Measurements from ENCODE around the gene ELAPOR2.
"Not testable (repeated sequence)": the region's sequence is repeated elsewhere in the genome, so short reads cannot be mapped to it uniquely, and the experiment has no call there.

The ELAPOR2 gene, protein sequence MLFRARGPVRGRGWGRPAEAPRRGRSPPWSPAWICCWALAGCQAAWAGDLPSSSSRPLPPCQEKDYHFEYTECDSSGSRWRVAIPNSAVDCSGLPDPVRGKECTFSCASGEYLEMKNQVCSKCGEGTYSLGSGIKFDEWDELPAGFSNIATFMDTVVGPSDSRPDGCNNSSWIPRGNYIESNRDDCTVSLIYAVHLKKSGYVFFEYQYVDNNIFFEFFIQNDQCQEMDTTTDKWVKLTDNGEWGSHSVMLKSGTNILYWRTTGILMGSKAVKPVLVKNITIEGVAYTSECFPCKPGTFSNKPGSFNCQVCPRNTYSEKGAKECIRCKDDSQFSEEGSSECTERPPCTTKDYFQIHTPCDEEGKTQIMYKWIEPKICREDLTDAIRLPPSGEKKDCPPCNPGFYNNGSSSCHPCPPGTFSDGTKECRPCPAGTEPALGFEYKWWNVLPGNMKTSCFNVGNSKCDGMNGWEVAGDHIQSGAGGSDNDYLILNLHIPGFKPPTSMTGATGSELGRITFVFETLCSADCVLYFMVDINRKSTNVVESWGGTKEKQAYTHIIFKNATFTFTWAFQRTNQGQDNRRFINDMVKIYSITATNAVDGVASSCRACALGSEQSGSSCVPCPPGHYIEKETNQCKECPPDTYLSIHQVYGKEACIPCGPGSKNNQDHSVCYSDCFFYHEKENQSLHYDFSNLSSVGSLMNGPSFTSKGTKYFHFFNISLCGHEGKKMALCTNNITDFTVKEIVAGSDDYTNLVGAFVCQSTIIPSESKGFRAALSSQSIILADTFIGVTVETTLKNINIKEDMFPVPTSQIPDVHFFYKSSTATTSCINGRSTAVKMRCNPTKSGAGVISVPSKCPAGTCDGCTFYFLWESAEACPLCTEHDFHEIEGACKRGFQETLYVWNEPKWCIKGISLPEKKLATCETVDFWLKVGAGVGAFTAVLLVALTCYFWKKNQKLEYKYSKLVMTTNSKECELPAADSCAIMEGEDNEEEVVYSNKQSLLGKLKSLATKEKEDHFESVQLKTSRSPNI

DNA sequence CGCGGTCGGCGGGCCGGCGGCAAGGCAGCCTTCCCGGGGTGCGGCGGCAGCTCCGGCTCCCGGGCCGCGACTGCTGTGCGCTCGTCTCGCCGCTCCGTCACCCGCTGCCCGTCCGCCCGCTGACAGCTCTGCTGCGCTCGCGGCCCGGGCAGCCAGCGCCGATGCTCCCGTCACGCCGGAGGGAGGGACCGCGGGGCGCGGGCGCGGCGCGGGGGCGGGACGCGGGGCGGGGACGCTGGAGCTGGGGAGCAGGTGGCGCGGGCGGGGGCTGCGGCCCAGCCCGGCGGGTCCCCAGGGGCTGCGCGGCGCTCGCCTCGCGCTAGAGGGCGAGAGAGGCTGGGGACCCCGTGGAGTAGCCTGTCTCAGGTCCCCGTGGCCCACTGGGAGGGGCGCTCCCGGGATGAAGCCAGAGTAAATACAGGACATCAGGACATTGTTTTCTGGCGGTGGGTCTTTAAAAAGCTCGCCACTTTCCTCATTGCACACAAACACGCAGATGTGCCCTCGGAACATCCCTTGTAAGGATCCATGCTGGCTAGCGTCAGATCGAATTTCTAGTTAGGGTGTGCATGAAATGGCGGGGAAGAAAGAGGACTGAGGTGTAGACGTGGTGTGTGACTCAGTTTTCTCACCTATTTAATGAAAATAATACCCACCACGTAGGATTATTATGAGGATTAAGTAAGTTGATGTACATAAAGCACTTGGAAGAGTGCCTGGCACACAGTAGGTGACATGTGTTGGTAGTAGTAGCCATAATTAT is at the start of gene ELAPOR2:
Gene ELAPOR2, minus strand, starts transcription at position 130 of the 763 bp plus-strand sequence. CDS start 141 bp downstream, outside the sequence.
- peak; percentile 86 for DNase-seq

DNA sequence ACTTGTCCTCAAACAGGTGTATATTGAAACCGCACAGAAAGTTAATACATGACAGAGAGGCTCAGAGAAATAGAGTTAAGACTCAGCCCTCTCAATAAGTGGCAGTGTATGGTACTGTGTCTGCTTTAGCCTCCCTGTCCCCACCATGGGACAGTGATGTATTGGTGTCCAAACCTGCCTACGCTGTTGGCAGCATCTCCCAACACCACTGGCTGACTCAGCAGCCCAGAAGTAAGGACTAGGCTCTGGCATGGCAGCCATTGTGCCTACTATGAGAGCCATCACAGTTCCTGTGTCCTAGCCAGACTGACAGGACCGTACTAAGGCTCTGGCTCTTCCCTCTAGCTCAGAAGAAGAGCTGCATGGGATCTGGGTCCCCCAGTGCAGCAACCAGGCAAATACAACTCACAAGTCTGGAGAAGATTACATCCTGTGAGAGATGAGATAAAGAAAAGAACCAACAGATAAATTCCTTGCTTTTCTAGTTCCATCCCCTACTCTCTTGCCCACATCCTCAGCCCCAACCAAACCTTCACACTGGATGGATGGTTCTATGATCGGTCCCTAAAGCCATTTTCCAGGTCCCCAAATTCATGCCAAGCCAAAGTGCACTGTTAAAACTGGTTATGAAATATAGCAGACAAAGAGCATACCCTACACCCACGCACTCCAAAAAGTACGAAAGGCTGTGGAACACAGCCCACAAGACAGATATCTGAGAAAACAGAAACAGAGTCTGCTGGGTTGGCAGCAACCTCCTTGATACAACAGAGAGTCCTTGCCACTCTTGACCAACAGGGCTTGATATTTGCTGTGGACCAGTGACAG is 48.7 kb upstream of the ELAPOR2 start:
- DNase-seq: no peak

DNA sequence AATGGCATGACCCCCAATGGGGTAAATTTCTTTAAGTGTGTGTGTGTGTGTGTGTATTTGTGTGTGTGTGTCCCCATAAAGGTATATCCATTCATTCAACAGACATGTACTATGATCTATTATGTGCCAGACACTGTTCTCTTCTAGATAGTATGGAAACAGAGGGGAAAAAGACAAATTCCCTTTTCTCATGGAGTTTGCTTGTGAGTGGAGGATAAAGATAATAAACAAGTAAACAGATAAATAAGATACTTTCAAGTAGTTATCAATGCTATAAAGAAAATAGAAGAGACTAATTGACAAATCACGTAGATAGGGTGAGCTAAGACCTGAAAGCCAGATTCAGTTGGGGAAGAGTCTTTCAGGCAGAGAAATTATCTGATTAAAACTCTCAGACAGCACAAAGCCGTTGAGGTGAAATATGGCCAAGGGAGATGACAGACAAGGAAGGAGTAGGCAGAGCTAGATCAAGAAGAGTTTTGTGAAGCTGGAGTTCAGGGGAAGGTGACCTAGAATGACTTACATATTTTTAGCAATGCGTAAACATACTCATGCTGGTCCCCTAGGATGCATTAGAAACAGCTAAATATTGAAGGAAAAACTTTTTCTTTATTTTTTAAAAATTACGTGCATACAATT is 47.6 kb upstream of the ELAPOR2 start:
- DNase-seq: no peak

DNA sequence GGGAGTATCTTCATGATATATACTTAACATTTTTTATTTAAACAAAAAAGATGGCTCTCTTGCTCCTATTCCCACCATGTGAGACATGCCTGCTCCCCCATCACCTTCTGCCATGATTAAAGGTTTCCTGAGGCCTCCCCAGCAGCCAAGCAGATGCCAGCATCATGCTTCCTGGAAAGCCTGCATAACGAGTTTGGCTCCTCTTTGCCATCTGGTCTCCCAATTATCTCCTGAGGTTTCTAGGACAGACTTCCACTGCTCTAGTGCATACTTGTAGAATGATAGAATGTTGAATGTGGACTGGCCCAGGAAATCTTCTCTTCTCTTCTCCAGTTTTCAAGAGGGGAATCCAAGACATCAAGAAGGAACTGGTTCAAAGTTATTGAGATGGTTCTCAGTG is 45.9 kb upstream of the ELAPOR2 start:
- no peak for DNase-seq

DNA sequence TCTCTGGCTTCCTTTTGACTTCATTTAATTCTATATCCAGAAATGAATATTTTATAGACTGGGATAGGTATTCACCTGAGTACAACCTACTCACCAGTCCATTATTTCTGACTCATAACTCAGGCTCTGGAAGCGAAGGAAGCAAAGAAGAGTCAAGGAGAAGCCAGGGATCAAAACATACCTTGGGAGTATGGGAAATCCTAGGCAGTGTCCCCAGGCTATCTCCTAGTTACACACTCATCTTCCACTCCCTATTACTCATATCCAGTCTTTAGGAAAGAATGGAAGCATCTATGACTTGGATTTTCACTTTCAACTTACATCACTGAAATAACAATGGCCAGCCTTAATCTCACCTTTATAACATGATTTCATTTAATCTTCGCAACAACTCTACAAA is 40.9 kb upstream of the ELAPOR2 start:
- no peak for DNase-seq

DNA sequence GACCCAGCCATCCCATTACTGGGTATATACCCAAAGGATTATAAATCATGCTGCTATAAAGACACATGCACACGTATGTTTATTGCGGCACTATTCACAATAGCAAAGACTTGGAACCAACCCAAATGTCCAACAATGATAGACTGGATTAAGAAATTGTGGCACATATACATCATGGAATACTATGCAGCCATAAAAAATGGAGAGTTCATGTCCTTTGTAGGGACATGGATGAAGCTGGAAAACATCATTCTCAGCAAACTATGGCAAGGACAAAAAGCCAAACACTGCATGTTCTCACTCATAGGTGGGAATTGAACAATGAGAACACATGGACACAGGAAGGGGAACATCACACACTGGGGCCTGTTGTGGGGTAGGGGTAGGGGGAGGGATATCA is 37.9 kb upstream of the ELAPOR2 start:
- not testable (repeated sequence) for DNase-seq

DNA sequence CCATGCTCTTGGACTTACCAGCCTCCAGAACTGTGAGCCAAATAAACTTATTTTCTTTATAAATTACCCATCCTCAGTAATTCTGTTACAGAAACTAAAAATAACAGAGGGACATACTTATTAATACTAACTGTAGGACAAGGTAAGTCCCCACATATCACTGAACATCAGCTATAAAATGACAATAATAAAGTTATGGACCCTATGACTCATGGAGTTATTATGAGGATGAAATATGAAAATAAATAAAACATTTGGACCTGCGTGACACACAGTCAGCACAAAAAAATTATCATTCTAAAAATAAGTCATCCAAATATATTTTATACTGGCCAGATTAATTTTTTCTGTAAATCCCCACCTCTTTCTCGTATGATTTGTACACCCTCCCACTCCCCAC is 34.9 kb upstream of the ELAPOR2 start:
- no peak for DNase-seq

DNA sequence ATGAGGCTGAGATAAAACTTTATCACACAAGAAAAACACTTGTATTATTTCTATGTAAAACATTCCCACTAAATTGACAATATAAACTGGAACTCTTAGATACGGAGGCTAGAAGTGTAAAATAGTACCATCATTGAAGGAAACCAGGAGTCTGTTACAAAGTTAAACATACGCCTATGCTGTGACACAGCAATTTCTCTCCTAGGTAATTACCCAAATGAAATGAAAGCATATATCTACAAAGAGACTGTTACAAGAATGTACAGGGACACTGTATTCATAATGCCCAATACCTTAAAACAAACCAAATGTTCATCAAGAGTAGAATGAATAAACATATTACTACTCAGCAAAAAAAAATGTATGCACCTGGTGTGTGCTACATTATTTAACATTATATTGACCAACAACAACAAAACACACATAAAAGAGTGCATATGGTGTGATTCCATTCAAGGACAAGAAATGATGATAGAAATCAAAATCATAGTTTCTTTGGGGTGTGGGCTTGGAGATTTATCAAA is 33.2 kb upstream of the ELAPOR2 start:
- no peak for DNase-seq

GRCh38 chr7:87091487-87092066 is 32.1 kb upstream of the ELAPOR2 start:
- DNase-seq: no peak

GRCh38 chr7:87083865-87084519 is 24.5 kb upstream of the ELAPOR2 start:
- DNase-seq: no peak

GRCh38 chr7:87082675-87083074 is 23.2 kb upstream of the ELAPOR2 start:
- no peak for DNase-seq

DNA sequence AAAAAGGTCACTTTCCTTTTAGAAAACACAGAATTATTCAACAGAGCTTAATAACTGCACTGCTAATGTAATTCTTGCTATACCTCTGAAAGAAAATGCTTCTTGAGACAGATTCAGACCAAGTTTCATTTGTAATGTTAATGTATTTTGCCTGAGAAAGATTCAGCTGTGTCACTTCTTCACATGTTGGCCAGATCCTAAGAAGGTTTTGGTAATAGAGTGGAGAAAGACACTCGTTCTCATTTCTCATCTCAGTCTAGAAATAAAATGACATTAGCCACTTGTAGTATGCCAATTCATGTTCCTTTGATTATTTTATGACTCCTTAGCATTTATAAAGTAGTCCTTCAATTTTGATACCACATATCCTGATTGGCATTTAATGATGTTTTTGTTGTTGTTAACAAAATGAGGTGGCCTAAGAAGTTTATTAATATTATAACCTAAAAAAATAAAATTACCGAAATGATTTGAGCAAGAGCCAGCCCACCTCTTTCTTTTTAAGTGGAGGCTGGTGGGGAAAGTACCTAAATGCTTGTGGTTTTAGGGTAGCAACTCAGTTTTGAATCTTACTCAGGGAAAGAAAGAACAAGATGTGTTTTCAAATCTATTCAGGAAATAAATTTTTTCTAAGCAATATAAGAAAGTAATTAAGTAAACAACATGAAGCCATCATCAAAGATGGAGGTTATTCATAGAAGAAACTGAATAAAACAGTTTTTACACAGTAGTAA is 16.4 kb upstream of the ELAPOR2 start:
- DNase-seq: no peak

- no peak for DNase-seq
Observed at GRCh38 chr7:87067788-87068187, 8.3 kb upstream of the ELAPOR2 start.

GRCh38 chr7:87060288-87060537 is 759 bp upstream of the ELAPOR2 start:
- DNase-seq: no peak

GRCh38 chr7:87058744-87059524 is 520 bp downstream of the ELAPOR2 start:
- no peak for DNase-seq

GRCh38 chr7:87057210-87057609 is 2.2 kb downstream of the ELAPOR2 start:
- DNase-seq: no peak

- no peak for DNase-seq
Observed at GRCh38 chr7:87056346-87056745, 3.1 kb downstream of the ELAPOR2 start.

DNA sequence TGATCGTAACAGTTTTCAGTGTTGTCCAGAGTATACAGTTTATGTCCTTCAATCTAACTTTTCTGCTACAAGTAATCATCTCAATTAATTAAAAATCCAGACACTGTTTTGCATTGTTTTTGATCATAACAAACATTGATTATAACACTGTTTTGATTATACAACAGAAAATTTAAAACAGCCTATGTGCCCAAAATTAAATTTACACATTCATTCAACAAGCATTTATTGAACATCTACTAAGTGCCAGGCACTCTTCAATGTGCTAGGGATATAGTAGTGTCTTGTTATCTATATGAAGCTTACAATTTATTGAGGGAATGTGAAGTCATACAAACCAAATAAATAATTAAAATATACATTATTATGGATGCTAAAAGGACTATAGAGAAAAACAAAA is 10.6 kb downstream of the ELAPOR2 start:
- no peak for DNase-seq

- DNase-seq: no peak
Observed at GRCh38 chr7:87046456-87046855, 13.0 kb downstream of the ELAPOR2 start.
